HepG2 (cell line): ENCODE results near the gene ZNF548. TPM values are rescaled to one million over a fixed set of nuclear protein-coding genes. Genes with fewer than 3 reads are reported as not detected.

Experiments used
- BCL3 ChIP-seq: sonication (generic); formaldehyde crosslinking; IDR thresholded peaks from 2 replicates; pipeline ENCODE4 v1.5.1; 2020; ENCODE audit warnings: mild to moderate bottlenecking, missing genetic modification reagents, moderate library complexity
- HCFC1 ChIP-seq: fragments of 150-350 bp; IDR thresholded peaks from 2 replicates; pipeline ENCODE4 v1.6.1; 2014; ENCODE audit warnings: low read depth, low read length
- HNF1A ChIP-seq, 2 experiments: sonication (generic) in 1 of 2; formaldehyde crosslinking in 1 of 2; IDR thresholded peaks; 2 replicates each; pipeline versions ENCODE4 v1.4.0 to v1.6.1; 2016 to 2020; ENCODE audit warnings: borderline replicate concordance in 1 of 2, low read depth in 1 of 2, mild to moderate bottlenecking in 1 of 2, missing genetic modification reagents in 1 of 2
- HNRNPK ChIP-seq: fragments of 200-400 bp; formaldehyde crosslinking; IDR thresholded peaks from 2 replicates; pipeline ENCODE4 v1.6.1; 2018; ENCODE audit warnings: low read length, low read depth, moderate library complexity, mild to moderate bottlenecking; ENCODE audit not compliant: poor library complexity, severe bottlenecking
- IRF2 ChIP-seq: IDR thresholded peaks from 2 replicates; pipeline ENCODE4 v1.6.1; 2018; ENCODE audit warnings: missing genetic modification reagents, missing compliant biosample characterization
- MAZ ChIP-seq, 2 experiments: sonication (generic) in 1 of 2; formaldehyde crosslinking in 1 of 2; IDR thresholded peaks; 2 replicates each; pipeline versions ENCODE4 v1.5.0 to v1.6.1; 2012 to 2020; ENCODE audit warnings: low read depth in 2 of 2, mild to moderate bottlenecking in 2 of 2, borderline replicate concordance in 1 of 2, improper control_type of control experiment in 1 of 2, low read length in 1 of 2, missing genetic modification reagents in 1 of 2, moderate library complexity in 1 of 2
- NR2C2 ChIP-seq: sonication (generic); formaldehyde crosslinking; IDR thresholded peaks from 2 replicates; pipeline ENCODE4 v1.4.0; 2020; ENCODE audit warnings: missing genetic modification reagents, mild to moderate bottlenecking, moderate library complexity, borderline replicate concordance
- RFXANK ChIP-seq: IDR thresholded peaks from 2 replicates; pipeline ENCODE4 v1.6.1; 2016
- ZFX ChIP-seq: sonication (generic); formaldehyde crosslinking; IDR thresholded peaks from 2 replicates; pipeline ENCODE4 v1.4.0; 2020; ENCODE audit warnings: mild to moderate bottlenecking, low read depth, missing genetic modification reagents, moderate library complexity
- ZNF280D ChIP-seq: sonication (generic); formaldehyde crosslinking; IDR thresholded peaks from 2 replicates; pipeline ENCODE4 v1.5.1; 2020; ENCODE audit warnings: mild to moderate bottlenecking, missing genetic modification reagents
- ZNF597 ChIP-seq: sonication (generic); formaldehyde crosslinking; IDR thresholded peaks from 2 replicates; pipeline ENCODE4 v1.5.0; 2020; ENCODE audit warnings: missing genetic modification reagents
- ZNF7 ChIP-seq: IDR thresholded peaks from 2 replicates; pipeline ENCODE4 v1.6.1; 2016; ENCODE audit warnings: missing biosample characterization, missing genetic modification reagents
- ZNF710 ChIP-seq: sonication (generic); formaldehyde crosslinking; IDR thresholded peaks from 2 replicates; pipeline ENCODE4 v1.5.0; 2020; ENCODE audit warnings: mild to moderate bottlenecking, missing genetic modification reagents, borderline replicate concordance
- ZNF790 ChIP-seq: sonication (generic); formaldehyde crosslinking; IDR thresholded peaks from 2 replicates; pipeline ENCODE4 v1.8.0; 2022; ENCODE audit warnings: missing genetic modification reagents, mild to moderate bottlenecking, borderline replicate concordance
- polyA plus RNA-seq, 8 experiments: library from polyadenylated mRNA; depleted of rRNA in 3 of 8; stranded (reverse) in 7 of 8; unstranded in 1 of 8; fragments of >200 nt; fragmentation: Illumina TruSeq in 4 of 8; extraction: Trizol in 4 of 8; gene quantifications; 2 replicates each; pipeline versions ENCODE4 v1.2.1 to v1.2.3, GENCODE V29; 2011 to 2016; ENCODE audit warnings: low read depth in 4 of 8, missing spikeins in 1 of 8, mixed read lengths in 1 of 8; ENCODE audit not compliant: insufficient read depth in 1 of 8
- total RNA-seq, 5 experiments: library from RNA; depleted of rRNA; stranded (reverse); fragments of >200 nt; fragmentation: Illumina TruSeq; extraction: Trizol; gene quantifications; 2 replicates each; pipeline ENCODE4 v1.2.3, GENCODE V29; 2016; ENCODE audit warnings: low read depth in 1 of 5

The ZNF548 gene
- total and polyA plus RNA-seq, 2 of the 13 experiments (the other 11 are each of a cell fraction or from before 2014, with no cell fraction given) = 19.6 to 24.9 TPM

- TF ChIP-seq ZNF280D (CRISPR knock-in tag) = no peak
- TF ChIP-seq IRF2 (CRISPR knock-in tag) = peak; percentile 89
- TF ChIP-seq ZNF597 (CRISPR knock-in tag) = no peak
- TF ChIP-seq BCL3 (CRISPR knock-in tag) = no peak
- no peak for TF ChIP-seq ZNF7 (CRISPR knock-in tag)
- TF ChIP-seq HNF1A (IDR thresholded peaks at IDR 0.05; ENCODE audit: low read depth) = no peak
- TF ChIP-seq HNF1A (CRISPR knock-in tag; IDR thresholded peaks at IDR 0.05; ENCODE audit: borderline replicate concordance) = no peak; the same call in 1 of the 2 replicates
- TF ChIP-seq ZNF790 (CRISPR knock-in tag) = 0 out of 2 replicates have a peak, but pooled peaks have one; percentile 35
- TF ChIP-seq MAZ (IDR thresholded peaks at IDR 0.05; ENCODE audit: borderline replicate concordance, low read depth, low read length) = no peak
- peak; percentile 52 for TF ChIP-seq MAZ (CRISPR knock-in tag; IDR thresholded peaks at IDR 0.05; ENCODE audit: low read depth)
- TF ChIP-seq RFXANK (CRISPR knock-in tag) = peak; percentile 57; the same call in 1 of the 2 replicates
- TF ChIP-seq ZNF710 (CRISPR knock-in tag) = no peak
- peak; percentile 88 for TF ChIP-seq HCFC1
- TF ChIP-seq HNRNPK = no peak
- TF ChIP-seq NR2C2 (CRISPR knock-in tag) = peak; percentile 79
- TF ChIP-seq ZFX = peak; percentile 88
Measured at GRCh38 chr19:57350877-57351805, 38.5 kb upstream of the ZNF548 start, which contains the start of gene ZNF304 (continued).
